Measurements from ENCODE around the gene ATP8B3.

Gene ATP8B3

GRCh38 chr19:1776606-1777147 lies 35.4 kb downstream of the ATP8B3 start:
- H3K4me3 ChIP-seq (ENCODE audit: low read depth, low read length) = no peak overlapping the region

GRCh38 chr19:1775951-1776605 lies 36.0 kb downstream of the ATP8B3 start:
- POLR2A ChIA-PET = interaction anchor here (0.6 kb wide), 1 partner anchor 330 kb away, joined by 3 read pairs; no protein-coding TSS in a partner anchor

More at GRCh38 chr19:1776606-1777147, 35.4 kb downstream of the ATP8B3 start:
- TF ChIP-seq TRIM28 (IDR thresholded peaks at IDR 0.05; ENCODE audit: borderline replicate concordance, low read length) (no peak), HOXC10 (CRISPR knock-in tag; IDR thresholded peaks at IDR 0.05) (no peak), ZNF19 (tag by site-specific recombination; IDR thresholded peaks at IDR 0.05; ENCODE audit: low read depth) (no peak), SP7 (tag by site-specific recombination; IDR thresholded peaks at IDR 0.05) (no peak), ZNF596 (tag by site-specific recombination; IDR thresholded peaks at IDR 0.05) (0 out of 2 replicates have a peak, but pooled peaks have one; percentile 14)
- Histone ChIP-seq H3K36me3 (ENCODE audit: control insufficient read depth in 2 of 2, insufficient read depth in 1 of 2, low read length in 2 of 2) (no peaks in the 10 kb centered on the region), H3K4me1 (ENCODE audit: control insufficient read depth, insufficient read depth, low read length) (no peaks in the 10 kb centered on the region; the same call in 1 of the 2 replicates), H3K27ac (ENCODE audit: extremely low read depth, low read depth, low read length) (no peak overlapping the region), H3K9me3 (ENCODE audit: control insufficient read depth, insufficient read depth, low read depth, low read length) (no peaks in the 10 kb centered on the region)
- CTCF ChIA-PET = interaction anchor here (0.6 to 1.6 kb wide), 11 partner anchors 8 to 387 kb away, joined by 3 to 6 read pairs (median 3); no protein-coding TSS in a partner anchor
- POLR2A ChIA-PET = interaction anchor here (0.6 kb wide), 2 partner anchors 37 to 150 kb away, joined by 3 to 4 read pairs; no protein-coding TSS in a partner anchor

GRCh38 chr19:1774989-1775772 lies 36.9 kb downstream of the ATP8B3 start:
- no peaks in the 10 kb centered on the region for H3K9me3 ChIP-seq (ENCODE audit: control insufficient read depth, insufficient read depth, low read depth, low read length)
- H3K36me3 ChIP-seq (ENCODE audit: control insufficient read depth in 2 of 2, insufficient read depth in 1 of 2, low read length in 2 of 2) = no peaks in the 10 kb centered on the region
- no peak overlapping the region for H3K4me3 ChIP-seq (ENCODE audit: low read depth, low read length)
- CTCF ChIA-PET = interaction anchor here (0.7 to 1.0 kb wide), 2 partner anchors 22 to 100 kb away, joined by 3 read pairs; partner anchors contain the start of gene ONECUT3
- no peaks in the 10 kb centered on the region; the same call in 1 of the 2 replicates for H3K4me1 ChIP-seq (ENCODE audit: control insufficient read depth, insufficient read depth, low read length)
- H3K27ac ChIP-seq (ENCODE audit: extremely low read depth, low read depth, low read length) = no peak overlapping the region
- POLR2A ChIA-PET = no interaction called here
- TF ChIP-seq EGR2 (tag by site-specific recombination; IDR thresholded peaks at IDR 0.05; ENCODE audit: low read depth) (no peak), REST (tag by site-specific recombination; IDR thresholded peaks at IDR 0.05) (no peak), HOXA7 (CRISPR knock-in tag; IDR thresholded peaks at IDR 0.05; ENCODE audit: borderline replicate concordance) (no peak), ZBTB26 (tag by site-specific recombination; optimal IDR thresholded peaks at IDR 0.05) (peak; percentile 33), ZNF580 (tag by site-specific recombination; IDR thresholded peaks at IDR 0.05) (0 out of 2 replicates have a peak, but pooled peaks have one; percentile 14), ZNF398 (tag by site-specific recombination; IDR thresholded peaks at IDR 0.05) (no peak)

More at GRCh38 chr19:1775951-1776605, 36.0 kb downstream of the ATP8B3 start:
- CTCF ChIA-PET = interaction anchor here (0.6 to 1.5 kb wide), 9 partner anchors 10 to 186 kb away, joined by 3 to 6 read pairs (median 3); partner anchors contain the start of gene ONECUT3
- Histone ChIP-seq H3K36me3 (ENCODE audit: control insufficient read depth in 2 of 2, insufficient read depth in 1 of 2, low read length in 2 of 2) (no peaks in the 10 kb centered on the region), H3K4me1 (ENCODE audit: control insufficient read depth, insufficient read depth, low read length) (no peaks in the 10 kb centered on the region; the same call in 1 of the 2 replicates), H3K27ac (ENCODE audit: extremely low read depth, low read depth, low read length) (no peak overlapping the region), H3K9me3 (ENCODE audit: control insufficient read depth, insufficient read depth, low read depth, low read length) (no peaks in the 10 kb centered on the region), H3K4me3 (ENCODE audit: low read depth, low read length) (no peak overlapping the region)
- TF ChIP-seq ZNF10 (tag by site-specific recombination; IDR thresholded peaks at IDR 0.05) = no peak
- TF ChIP-seq SALL2 (tag by site-specific recombination; IDR thresholded peaks at IDR 0.05; ENCODE audit: borderline replicate concordance) = no peak
- no peak for TF ChIP-seq ZNF112 (tag by site-specific recombination; IDR thresholded peaks at IDR 0.05)
- no peak for TF ChIP-seq SCRT1 (tag by site-specific recombination; IDR thresholded peaks at IDR 0.05; ENCODE audit: borderline replicate concordance)
- no peak for TF ChIP-seq ZNF433 (tag by site-specific recombination; IDR thresholded peaks at IDR 0.05; ENCODE audit: low read depth)
- TF ChIP-seq PBX3 (CRISPR knock-in tag; IDR thresholded peaks at IDR 0.05) = no peak
- no peak for TF ChIP-seq ZNF324 (tag by site-specific recombination; IDR thresholded peaks at IDR 0.05)
- TF ChIP-seq GLI2 (tag by site-specific recombination; IDR thresholded peaks at IDR 0.05; ENCODE audit: borderline replicate concordance, low read depth) = no peak
- no peak for TF ChIP-seq MYNN (tag by site-specific recombination; IDR thresholded peaks at IDR 0.05; ENCODE audit: borderline replicate concordance)
- no peak for TF ChIP-seq PRDM1 (tag by site-specific recombination; IDR thresholded peaks at IDR 0.05)
- TF ChIP-seq ZBTB8A (tag by site-specific recombination; IDR thresholded peaks at IDR 0.05) = no peak
- TF ChIP-seq RBAK (tag by site-specific recombination; IDR thresholded peaks at IDR 0.05) = no peak
- no peak for TF ChIP-seq ZNF830 (tag by site-specific recombination; IDR thresholded peaks at IDR 0.05; ENCODE audit: low read depth)

Data from HEK293 (cell line).